GM18511 (cell line): ENCODE results near the gene GNG12.

Source experiments
- ATAC-seq: cut with Tn5 transposase; IDR thresholded peaks from one replicate; pipeline ENCODE4 v1.9.1; 2021; ENCODE audit warnings: mild to moderate bottlenecking, moderate library complexity; ENCODE audit not compliant: unreplicated experiment

Gene GNG12

DNA sequence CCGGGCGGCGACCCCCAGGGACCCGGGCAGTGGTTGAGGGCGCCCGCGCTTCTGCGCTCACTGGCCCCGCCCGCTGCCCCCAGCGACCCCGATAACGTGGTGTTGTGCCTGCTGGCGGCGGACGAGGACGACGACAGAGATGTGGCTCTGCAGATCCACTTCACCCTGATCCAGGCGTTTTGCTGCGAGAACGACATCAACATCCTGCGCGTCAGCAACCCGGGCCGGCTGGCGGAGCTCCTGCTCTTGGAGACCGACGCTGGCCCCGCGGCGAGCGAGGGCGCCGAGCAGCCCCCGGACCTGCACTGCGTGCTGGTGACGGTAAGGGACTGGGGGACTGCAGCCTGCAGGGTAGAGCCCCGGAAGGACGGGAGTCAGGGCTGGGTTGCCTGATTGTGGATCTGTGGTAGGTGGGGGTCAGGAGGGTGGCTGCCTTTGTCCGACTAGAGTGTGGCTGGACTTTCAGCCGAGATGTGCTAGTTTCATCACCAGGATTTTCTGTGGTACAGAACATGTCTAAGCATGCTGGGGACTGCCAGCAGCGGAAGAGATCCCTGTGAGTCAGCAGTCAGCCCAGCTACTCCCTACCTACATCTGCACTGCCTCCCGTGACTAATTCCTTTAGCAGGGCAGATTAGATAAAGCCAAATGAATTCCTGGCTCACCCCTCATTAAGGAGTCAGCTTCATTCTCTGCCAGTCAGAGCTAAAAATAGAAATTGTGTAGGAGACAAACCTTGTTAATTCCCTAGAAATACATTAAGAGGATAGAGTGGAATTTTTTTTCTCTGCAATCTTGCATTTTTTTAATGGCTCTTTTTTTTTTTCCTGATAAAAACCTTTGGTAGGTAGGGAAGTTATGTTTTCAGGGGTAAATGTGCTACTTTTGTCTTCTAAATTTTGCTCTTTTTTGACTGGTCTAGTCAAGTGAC, 146.7 kb downstream of the GNG12 start:
- peak; percentile 31 for ATAC-seq

DNA sequence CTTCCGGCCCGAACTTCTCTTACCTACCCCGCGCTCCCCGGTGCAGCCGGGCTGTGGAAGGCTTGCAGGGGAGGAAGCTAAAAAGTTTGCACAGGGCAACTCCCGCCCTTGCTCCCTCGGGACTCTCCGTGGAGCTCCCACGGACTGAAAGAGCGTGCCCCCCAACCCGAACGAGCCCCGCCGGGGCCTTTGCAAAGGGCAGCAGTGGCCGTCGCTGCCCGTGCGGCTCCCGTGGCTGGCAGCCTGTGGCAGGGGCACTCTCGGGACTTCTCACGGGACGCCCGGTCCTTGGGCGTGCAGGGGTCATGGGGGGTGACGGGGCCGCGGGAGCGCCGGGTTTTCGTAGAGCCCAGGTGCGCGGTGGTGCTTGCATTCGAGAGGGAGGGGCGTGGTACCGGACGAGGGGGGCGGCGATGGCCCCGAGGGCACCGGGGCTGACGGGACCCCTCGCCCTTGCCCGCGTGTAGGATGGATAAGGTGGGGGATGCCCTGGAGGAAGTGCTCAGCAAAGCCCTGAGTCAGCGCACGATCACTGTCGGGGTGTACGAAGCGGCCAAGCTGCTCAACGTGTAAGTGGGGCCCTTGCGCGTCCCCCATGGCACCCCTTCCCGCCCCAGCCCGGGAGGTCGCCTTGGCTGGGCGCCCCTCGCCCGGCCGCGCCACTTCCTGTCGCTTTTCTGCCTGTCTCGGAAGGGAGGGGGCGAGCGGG, 147.6 kb downstream of the GNG12 start:
- peak; percentile 26 for ATAC-seq

DNA sequence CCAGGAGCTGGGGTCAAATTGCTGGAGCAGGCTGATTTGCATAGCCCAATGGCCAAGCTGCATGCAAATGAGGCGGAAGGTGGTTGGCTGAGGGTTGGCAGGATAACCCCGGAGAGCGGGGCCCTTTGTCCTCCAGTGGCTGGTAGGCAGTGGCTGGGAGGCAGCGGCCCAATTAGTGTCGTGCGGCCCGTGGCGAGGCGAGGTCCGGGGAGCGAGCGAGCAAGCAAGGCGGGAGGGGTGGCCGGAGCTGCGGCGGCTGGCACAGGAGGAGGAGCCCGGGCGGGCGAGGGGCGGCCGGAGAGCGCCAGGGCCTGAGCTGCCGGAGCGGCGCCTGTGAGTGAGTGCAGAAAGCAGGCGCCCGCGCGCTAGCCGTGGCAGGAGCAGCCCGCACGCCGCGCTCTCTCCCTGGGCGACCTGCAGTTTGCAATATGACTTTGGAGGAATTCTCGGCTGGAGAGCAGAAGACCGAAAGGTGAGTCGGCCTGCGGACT, 148.2 kb downstream of the GNG12 start, which contains the start of gene GADD45A:
TSS of gene GADD45A (plus strand) at position 135 of the 491 bp plus-strand sequence. CDS start at position 429, 294 bp downstream.
- ATAC-seq = peak; percentile 87

DNA sequence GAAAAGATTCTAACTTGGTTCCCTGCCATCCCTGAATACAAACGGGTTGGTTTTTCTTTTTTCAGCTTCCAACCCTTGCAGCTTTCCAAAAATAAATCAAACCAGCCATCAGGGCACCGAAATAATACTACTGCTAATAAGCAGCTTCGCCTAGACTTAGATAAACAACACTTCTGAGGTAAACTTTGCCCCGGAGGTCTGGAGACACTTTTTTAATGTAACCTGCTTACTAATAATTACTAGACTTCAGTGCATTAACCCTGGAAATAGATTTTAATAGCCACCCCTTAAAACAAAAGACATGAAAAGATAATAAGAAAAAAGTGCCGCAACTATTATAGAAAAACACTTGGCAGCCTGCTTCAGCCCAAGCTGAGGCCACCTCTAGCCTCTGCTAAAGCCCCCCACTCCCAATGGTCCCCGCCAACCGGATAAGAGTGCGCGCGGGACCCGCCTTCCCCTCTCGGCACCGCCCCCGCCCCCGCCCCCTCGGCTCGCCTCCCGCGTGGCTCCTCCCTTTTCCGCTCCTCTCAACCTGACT, 148.7 kb downstream of the GNG12 start:
- no peak for ATAC-seq

DNA sequence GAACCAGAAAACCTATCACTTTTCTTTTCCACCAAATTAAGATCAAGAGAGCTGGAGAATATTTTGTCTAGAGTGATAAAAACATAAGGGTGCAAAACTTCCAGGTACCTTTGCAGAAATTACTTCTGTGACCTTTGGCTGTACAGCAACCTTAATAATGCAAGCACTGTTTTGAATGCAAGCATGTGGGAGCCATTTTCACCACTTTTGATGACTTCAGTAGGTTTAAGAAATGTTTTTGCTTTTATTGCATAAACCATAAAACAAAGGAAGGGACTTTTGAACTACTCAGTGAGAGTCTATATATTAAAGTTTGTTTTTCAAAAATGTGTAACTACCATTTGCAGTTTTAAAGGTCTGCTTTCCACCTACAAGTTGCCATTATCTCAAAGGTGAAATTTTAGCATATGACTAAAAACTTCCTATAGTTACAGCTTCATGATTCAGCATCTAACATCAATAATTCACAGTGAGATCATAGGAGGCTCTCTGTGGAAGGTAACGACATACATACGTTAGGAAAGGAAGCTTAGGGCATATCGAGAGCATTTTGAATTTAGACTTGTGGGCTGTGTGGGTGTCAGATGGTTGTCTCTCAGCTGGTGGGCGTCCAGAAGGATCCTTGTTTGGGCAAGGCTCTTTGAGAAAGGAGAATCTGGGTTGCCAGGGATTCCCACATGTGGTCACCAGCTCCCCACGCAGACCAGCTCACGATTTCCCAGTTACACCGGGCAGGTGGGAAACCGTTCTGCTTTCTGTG, 149.3 kb downstream of the GNG12 start:
- no peak for ATAC-seq

DNA sequence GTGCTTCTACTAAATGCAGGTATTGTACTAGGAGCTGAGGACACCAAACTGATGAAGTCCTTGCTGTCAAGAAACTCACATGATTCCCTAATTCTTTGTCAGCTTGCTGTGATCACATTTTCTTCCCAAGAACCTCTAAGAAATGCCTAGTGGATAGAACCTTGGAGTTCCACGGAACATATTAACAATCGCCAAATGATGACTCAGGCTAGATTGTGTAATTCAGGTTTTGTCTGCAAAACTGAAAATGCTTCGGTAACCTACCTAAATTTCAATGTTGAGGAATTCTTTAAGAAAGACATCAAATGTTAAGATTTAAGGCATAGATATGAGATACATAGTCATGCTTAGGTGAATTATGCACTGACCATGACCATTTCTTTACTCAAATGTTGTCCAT, 150.0 kb downstream of the GNG12 start:
- no peak for ATAC-seq

DNA sequence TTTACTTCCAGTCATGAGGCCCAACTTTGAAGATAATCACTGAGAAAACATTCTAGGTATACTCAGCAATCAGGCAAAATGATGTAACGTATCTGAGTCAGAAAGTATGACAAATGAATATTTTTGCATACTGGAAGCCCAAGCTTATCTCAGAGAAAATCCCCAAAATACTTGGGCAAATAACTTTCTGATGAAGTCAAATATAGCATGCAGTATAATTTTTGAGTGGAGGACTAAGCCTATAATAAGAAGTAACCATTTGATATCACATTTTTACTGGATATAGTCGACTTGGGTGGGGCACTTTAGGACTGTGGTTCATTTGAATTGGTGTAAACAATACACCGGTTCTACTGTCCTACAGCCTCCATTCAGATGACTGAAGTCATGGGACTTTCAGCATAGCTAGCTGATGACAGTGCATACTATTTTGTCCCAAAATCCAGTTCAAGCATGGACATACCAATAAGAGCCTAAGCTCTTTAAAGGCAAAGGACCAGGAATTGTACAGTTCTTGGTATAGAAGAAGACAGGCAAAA, 150.5 kb downstream of the GNG12 start:
- no peak for ATAC-seq

DNA sequence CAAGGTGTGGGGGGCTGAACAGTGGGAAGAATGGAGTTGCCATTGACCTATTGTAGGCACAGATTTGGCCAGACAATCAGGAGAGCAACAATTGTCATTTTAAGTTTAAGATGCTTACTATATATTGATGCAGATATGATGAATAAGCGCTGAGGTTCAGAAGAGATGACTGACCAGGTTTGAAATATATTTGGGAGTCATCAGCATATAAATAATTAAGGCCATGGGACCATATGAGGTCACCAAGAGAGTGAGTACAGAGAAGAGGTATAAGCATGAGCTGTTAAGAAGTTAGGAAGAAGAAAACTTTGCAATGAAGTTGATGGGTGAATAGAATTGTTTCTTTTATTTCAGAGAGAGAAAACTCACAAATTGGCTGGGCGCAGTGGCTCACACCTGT, 152.8 kb downstream of the GNG12 start:
- no peak for ATAC-seq

DNA sequence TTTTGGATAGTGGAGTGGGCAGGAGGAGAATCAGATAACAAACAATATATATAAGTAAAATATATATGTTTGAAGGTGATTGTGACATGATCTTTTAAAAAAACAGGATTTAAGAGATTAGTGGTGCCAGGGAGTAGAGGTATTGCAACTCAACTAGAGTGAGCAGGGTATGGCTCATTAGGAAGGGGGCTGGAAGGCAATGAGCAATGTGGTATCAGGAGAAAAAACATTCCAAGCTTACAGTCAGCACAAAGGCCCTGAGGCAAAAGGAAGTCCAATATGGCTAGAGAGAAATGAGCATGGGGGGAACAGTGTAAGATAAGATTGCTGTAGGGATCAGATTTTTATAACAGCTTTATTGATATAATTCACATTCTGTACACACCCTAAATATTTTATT, 153.6 kb downstream of the GNG12 start:
- ATAC-seq = no peak

DNA sequence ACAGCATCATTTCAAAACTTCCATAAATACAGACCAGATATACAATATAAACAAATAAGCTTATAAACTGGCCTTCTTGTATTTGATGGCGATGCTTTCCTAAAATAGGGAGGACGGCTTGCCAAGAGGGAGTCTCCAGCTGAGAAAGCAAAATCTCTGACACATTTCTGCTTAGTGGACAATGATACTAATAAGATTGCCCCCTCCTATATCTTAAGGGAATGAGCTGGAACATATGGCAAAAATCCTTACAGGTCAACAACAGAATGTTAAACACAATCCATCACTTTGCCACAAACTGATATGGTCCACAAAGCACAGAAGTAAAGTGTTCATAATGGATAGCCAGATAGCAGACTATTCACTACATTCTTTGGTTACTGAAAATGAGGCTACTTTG, 155.3 kb downstream of the GNG12 start:
- no peak for ATAC-seq

DNA sequence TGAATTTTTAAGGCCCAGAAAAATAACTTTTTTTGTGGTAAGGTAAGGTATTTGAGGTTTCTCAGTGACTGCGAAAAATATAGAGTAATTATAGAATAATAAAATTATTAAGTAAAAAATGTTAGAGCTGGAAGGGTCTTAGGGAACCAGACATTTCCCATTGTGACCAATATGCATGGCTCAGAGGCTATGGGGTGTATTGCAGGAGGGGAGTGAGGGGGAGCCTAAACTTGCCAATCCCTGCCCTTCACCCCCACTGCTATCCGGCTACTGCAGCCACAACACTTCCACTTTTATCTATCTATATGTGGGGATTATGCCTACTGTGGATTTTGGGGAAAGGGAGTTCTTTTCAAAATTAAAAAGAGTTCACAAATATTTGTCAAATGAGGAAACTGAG, 155.9 kb downstream of the GNG12 start:
- no peak for ATAC-seq

DNA sequence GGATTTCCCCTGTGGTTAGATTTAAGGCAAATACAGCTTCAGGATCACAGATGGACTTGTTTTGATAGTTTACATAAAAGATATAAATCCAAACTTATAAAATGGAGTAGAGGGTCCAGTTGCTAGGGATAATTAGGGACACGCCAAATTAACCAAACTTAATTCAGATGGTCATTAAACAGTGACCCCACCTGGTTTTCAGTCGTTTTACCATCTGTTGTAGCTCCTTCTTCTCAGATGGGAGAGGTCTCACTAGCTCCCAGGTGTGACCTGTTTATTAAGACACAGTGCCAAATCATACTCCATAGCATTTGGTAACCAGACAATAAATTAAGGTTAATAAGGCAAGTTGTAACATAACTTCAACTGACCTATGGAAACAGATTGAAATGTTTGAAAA, 156.3 kb downstream of the GNG12 start:
- no peak for ATAC-seq

DNA sequence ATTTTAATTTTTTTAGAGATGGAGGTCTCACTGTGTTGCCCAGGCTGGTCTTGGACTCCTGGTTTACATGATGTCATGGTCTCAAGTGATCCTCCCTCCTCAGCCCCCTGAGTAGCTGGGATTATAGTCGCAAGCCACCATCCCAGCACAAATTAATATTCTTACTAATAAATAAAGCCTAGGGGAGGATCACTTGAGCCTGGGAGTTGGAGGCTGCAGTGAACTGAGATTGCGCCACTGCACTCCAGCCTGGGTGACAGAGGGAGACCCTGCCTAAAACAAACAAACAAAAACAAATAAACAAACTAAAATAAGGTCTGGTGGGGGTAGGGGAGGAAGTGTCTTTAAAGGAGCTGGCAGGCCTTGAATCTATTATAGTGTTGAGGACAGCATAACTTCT, 157.0 kb downstream of the GNG12 start:
- ATAC-seq = no peak

DNA sequence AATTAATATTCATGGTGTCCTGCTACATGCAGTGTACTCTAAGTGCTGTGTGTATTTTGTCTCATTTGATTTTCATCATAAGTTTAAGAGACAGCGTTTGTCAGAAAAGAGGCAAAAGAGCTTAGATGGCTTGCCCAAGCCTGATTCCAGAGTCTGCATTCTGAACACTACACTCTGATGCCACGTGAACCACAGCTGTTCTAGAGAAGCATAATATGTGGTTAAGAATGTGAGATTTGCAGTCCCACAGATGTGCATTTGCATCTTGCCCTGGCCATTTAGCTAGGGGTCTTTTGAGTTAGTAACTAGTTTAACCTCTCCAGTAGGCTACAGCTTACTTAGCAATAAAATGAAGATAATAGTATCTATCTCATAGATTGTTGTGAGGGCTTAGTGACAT, 157.5 kb downstream of the GNG12 start:
- ATAC-seq = peak; percentile 74

DNA sequence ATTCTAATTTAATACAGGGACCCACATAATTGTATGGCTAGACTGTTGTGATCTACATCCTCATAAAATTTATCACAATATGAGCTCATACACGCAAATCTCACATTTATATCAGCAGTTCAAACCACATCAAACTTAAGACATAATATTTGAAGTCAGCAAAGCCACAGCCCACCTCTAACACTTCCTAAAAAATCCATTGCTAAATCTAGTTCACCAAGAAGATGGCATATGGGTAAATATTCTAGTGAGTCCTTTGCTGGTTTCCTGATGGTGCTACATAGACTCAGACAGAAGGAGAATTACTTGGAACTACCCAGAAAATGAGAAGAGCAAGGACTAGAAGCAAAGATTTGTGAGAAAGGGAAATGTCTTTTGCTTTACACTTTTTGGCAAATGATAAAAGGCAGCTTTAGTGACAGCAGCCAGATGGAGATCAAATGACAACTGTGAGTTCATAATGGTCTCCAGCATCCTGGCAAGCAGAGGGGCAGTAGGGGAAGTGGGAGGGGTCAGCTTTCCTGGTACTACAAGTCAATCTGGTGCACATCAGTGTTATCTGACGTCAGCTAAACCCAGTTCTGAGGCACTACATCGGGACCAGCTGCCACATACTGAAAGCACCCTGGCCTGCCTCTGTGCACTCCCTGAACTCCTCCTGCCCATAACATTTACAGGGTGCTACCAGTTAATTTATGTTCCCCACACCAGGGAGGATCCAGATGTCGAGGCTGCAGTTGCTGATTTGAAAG, 158.8 kb downstream of the GNG12 start:
- ATAC-seq = peak; percentile 66

DNA sequence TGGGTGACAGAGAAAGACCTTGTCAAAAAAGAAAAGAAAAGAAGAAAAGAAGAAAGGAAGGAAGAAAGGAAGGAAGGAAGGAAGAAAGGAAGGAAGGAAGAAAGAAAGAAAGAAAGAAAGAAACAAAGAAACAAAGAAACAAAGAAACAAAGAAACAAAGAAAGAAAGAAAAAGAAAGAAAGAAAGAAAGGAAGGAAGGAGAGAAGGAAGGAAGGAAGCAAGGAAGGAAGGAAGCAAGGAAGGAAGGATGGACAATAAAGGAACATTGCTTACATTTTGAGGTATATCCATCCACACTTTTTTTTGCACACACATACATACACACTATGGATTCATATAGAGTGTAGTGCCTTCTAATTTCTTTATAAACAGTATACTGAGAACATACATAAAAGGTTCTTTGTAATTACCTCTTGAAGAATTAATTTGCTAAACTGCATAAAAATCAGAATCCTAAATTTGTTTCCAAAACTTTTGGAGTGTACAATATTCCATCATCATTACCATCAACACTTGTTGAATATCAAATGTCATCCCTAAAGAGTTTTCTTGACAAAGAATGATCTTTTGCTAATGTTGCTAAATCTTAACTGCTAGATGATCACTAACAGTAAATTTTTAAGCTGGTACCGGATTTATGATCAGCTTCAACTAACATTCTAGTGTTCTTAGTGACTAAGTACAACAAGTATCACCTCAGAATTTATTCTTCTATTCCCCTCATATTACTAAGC, 159.6 kb downstream of the GNG12 start:
- no peak for ATAC-seq

DNA sequence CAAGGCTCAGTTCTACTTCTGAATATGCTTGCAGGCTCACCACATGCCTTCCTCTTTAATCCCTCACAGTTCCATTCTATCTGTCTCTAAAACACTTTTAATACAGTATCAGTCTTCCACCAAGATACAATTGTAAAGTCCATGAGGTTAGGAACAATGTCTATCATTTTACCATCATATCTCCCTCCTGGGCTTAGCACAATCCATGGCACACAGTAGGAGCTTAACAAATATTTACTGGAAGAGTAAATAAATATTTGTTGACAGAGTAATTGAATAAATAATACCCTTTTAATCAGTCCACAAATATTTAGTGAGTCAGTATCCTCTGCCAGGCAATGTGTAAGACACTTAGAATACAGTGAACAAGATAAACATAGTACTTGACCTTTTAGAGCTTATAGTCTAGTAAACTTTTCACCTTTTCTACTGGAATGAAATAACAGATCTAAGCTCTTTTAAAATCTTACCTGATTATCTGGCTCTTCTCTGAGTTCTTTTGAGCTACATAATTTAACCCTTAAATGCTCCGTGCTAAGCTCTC, 160.9 kb downstream of the GNG12 start:
- no peak for ATAC-seq

DNA sequence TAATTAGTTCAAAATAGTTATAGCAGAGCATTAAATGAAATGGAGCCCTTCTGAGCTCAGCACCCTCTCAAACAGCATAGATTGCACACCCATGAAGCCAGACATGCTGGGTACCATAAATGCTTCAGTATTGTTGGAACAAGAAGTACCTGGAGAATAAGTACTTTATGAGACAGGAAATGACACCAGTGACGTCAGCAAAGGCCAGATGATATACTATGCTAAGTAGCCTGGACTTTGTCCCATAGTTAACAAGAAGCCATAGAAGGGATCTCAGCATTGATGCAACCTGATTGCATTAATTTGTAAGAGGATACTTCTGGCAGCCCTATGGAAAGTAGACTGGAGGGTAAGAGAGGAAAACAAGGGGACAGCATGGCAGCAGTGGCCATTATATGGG, 164.6 kb downstream of the GNG12 start:
- ATAC-seq = no peak

DNA sequence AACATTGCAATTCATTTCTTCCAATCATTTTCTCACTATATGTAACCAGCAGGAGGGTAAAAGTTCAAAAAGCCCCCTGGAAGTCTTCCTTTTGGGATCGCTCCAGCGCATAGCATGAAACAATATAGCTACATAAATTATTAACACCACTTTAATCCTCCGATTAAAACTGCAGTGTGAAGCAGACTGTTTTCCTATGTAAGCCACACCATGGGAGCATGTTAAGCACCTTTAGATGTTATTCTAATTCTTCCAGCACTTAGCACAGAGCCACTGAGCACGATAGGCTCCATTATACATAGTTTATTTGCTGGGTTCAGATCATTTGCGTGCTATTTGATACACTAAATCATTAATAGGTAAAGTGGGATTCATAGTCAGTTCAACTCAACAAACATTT, 166.6 kb downstream of the GNG12 start:
- ATAC-seq = no peak
